GM12865 (cell line): ENCODE data around the gene KRTAP12-3.

Source experiments
- DNase-seq: peaks from one replicate; pipeline ENCODE4 v3.0.0; 2010; ENCODE audit warnings: low read depth
- H3K4me3 ChIP-seq: 2 replicates; pipeline ENCODE4 v1.5.1; 2011; ENCODE audit warnings: mild to moderate bottlenecking, low read depth, low read length, control low read depth
- TF ChIP-seq, protein P1 (sequence below): IDR thresholded peaks from 2 replicates; pipeline ENCODE4 v1.5.1; 2011; ENCODE audit warnings: low read length, control low read depth, low read depth, inconsistent platforms; ENCODE audit not compliant: insufficient read depth; ENCODE audit errors: missing control alignments

KRTAP12-3 gene

GRCh38 chr21:44701023-44701400, 43.3 kb downstream of the KRTAP12-3 start:
- no peak overlapping the region for H3K4me3 ChIP-seq
- TF ChIP-seq, protein P1, sequence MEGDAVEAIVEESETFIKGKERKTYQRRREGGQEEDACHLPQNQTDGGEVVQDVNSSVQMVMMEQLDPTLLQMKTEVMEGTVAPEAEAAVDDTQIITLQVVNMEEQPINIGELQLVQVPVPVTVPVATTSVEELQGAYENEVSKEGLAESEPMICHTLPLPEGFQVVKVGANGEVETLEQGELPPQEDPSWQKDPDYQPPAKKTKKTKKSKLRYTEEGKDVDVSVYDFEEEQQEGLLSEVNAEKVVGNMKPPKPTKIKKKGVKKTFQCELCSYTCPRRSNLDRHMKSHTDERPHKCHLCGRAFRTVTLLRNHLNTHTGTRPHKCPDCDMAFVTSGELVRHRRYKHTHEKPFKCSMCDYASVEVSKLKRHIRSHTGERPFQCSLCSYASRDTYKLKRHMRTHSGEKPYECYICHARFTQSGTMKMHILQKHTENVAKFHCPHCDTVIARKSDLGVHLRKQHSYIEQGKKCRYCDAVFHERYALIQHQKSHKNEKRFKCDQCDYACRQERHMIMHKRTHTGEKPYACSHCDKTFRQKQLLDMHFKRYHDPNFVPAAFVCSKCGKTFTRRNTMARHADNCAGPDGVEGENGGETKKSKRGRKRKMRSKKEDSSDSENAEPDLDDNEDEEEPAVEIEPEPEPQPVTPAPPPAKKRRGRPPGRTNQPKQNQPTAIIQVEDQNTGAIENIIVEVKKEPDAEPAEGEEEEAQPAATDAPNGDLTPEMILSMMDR: no peak
- DNase-seq: no peak

- H3K4me3 ChIP-seq: no peak overlapping the region
- TF ChIP-seq, protein P1: no peak
- no peak for DNase-seq
Observed at GRCh38 chr21:44701541-44701940, 43.8 kb downstream of the KRTAP12-3 start.

GRCh38 chr21:44702111-44702972, 44.6 kb downstream of the KRTAP12-3 start:
- no peak for DNase-seq
- no peak overlapping the region for H3K4me3 ChIP-seq

DNA sequence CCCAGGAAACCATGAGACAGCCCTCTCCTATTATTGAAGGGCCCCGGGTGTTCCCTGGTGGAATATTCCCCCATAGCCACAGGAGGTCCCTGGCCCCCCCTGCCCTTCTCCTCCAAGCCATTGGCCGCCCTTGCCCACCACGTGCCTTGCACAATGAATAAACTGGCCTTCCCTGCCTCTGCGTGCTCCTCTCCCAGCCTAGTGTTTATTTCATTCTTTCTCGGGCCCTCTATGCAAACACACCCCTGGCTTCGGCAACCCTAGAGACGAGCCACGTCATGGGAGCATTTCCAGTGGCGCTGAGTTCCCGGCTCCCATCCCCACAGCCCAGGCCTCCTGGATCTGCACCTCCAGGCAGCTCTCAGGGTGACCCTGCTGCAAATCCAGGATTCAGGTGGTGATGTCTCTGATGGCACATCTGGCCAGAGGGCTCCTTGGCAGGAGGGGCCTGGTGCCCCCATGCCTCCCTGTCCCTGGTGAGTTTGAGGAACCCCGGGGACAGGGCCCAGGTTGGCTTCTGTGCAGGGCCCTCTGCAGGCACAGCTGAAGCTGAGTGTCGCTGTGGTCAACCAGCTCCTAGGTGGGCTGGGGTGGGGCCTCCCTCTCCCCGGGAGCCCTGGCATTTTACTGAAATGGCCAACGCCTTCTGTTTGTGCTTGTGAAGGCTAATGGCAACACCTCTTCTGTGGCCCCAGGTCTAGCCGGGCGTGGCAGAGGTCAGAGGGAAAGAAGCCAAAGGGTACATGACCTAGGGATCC, 45.4 kb downstream of the KRTAP12-3 start:
- TF ChIP-seq, protein P1: no peak
- DNase-seq: no peak
- no peak overlapping the region for H3K4me3 ChIP-seq

More at GRCh38 chr21:44702111-44702972, 44.6 kb downstream of the KRTAP12-3 start:
- TF ChIP-seq, protein P1: no peak

GRCh38 chr21:44703731-44704635, 46.3 kb downstream of the KRTAP12-3 start:
- no peak overlapping the region for H3K4me3 ChIP-seq
- TF ChIP-seq, protein P1: no peak
- no peak for DNase-seq

DNA sequence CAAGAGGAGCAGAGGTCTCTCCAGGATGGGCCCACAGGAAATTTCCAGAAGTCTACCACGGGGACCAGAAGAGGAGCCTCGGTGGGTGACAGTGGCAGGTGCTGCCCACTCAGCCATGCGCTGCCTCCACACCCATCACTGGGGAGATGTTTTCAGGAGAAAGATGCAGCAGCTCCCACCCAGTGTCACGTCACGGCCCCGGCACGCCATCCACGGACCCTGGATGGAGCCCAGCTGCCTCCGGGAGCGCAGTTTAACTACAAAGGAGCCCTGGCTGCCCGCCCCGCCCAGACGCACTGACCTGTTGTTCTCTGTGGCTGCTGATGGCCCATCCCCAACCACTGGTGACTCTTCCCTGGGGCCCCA, 46.9 kb downstream of the KRTAP12-3 start:
- DNase-seq: no peak
- no peak overlapping the region for H3K4me3 ChIP-seq
- TF ChIP-seq, protein P1: no peak
